CD4-positive, alpha-beta T cell treated with Interleukin-12 subunit alpha and Interleukin-12 subunit beta, for 1 hour (primary cell): ENCODE measurements around the gene NRXN3.
"Not testable (repeated sequence)": the region's sequence is repeated elsewhere in the genome, so short reads cannot be mapped to it uniquely, and the experiment has no call there.

Source experiments
- DNase-seq: peaks from one replicate; pipeline ENCODE4 v3.0.0-alpha.2; 2020

Gene NRXN3

DNA sequence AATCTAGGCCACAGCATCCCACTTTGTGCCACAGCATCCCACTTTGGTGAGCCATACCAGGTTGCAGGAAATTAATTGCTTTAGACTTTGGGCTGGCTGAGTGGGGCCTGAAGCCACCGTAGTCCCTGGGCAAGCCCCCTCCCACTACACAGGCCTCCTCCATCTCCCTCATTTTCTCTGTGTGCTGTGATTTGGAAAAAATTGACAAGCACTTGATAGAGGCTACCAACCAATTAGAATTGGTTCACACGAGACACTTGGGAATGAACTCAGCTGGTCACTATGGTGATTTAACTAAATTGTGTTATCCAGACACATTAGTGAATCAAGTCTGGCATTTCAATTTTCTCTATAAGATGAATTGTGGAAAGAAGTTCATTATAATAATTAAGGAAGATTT lies 1560.0 kb downstream of the NRXN3 start:
- DNase-seq, result no peak

DNA sequence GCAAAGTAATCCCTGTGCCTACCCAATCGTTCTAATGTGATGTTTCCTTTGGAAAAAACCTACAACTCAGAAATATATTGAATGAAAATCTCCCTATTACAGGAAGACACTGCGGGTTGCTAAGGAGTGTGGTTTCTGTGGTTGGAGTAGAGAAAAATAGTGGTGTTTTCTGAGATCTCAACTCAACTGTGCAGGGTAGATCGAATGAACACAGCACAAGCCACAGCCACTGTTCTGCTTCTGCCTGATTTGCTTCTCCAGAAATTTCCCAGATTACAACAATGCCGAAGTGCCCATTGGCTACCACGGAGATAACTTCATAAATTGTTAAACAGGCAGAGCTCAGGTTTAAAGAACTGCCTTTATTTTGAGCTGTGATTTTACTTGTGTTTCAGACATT lies 1560.8 kb downstream of the NRXN3 start:
- DNase-seq, result no peak

DNA sequence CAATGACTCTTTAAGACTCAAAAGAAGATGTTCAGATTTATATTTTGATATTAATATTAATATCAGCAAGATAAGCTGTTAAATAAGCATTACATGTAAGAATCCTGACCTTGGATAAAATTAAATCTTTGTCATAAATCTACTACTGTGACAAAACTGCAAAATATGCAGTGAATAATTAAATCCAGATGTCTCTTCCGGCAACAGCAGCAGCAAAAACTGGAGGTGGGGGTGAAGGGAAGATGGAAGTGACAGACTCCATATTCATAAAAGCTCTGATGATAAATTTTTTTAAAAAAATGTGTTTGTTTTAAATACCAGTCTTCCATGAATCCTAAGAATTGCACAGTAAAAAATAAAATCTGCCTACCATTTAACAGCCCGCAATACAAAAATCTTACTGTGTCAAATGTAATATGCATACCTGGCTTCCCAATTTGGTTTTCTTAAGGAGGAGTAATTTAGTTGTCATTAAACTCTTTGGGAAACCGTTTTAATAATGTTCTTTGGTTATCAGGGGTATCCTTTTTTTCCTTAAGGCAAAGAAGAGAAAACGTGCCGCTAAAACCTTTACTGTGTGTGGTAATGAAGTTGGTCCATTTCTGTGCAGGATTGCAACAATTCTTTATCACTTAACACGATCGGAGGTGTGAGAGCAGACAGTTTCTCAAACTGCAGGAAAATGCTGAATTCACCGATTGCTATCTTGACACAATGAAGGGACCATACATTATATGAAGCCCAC lies 1562.9 kb downstream of the NRXN3 start:
- no peak for DNase-seq

DNA sequence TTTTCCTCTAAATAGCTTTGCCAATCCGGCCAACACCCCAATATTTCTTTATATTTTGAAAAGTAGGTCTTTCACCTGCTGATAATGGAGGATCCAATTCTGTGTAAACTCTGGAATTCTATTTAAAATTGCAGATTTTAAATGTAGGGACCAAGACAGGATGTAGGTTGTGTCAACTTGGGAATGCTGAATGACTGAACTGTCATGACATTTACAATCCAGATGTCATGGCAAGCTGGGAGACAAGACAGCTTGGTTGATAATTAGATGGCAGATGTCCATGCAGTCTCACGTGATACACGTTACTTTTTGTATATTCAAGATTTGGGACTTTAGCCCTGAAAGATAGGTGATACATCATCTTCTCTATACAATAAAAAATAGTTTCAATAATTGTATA lies 1564.0 kb downstream of the NRXN3 start:
- no peak for DNase-seq

DNA sequence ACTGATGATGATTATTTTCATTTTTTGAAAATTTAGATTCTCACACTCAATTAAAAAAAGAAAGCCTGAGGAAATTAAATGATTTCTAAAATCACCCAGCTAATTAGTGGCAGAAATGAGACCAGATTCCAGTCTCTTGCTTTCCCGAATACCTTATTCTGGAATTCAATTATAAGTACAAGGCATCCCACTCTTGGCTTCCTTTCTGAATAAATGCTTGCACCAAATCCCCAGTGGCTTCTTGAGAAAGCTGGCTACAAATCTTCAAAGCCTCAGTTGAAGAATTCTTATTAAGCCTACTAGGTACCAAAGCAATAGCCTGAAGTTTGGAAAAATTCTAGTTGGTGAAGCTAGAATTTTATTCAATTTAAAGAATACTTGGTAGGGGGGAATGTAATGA lies 1564.5 kb downstream of the NRXN3 start:
- no peak for DNase-seq

DNA sequence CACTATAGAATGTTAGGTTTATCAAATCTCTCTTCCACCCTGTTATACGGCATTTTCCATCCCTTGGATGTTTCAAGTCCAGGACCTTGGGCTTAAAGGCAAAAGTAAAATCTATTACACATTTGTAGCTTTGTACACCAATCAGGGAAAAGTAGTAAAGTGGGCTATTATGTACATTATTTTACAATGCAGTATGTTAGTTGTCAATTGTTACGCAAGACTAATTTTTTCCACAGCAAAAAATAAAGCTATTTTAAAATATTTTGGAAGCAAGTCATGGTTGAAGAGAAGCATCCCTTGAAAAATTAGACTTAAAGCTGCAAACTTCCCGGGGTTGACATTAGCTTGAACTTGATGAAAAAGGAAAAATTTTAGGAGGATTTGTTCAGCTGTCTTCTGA lies 1564.9 kb downstream of the NRXN3 start:
- no peak for DNase-seq

DNA sequence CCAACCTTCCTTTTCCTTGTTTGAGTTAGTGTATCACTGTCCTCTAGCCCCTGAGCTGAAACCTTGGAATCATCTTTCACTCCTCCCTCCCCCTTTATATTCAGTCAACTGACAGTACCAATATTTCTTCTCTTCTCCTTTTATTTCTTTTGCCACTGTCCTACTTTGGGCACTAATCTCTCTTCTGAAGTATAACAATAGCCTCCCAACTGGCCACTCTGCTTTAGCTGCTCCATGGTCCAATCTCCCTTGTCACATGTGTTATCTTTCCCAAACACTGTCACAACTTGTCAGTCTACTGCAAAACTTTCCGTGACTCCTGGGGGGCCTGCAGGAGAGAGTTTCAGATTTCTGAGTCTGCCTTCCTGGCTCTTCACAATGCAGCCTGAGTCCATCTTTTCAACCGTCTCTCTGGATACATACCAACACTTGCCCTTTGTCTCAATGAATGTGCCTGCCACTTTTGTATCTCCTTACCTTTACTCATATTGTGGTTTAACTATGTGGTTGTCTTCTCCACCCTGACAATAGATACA lies 1570.0 kb downstream of the NRXN3 start:
- DNase-seq, result no peak

DNA sequence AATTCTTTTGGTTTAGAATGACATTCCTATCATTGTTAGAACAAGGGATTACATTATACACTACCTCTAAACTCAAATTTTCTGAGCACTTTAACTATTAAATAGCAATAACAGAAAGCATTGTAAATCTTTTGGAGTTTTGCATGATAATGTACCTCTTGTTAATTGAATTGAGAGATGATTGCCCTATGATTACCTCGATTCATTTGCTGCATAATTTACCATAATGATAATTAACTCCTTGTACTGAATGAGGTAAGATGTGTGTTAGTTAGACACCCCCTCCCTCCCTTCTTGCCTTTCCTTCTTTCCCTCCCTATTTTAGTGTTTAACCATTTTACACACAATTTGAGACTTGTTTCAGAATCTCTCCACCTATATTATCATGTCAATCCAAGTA lies 1572.0 kb downstream of the NRXN3 start:
- DNase-seq, result no peak

DNA sequence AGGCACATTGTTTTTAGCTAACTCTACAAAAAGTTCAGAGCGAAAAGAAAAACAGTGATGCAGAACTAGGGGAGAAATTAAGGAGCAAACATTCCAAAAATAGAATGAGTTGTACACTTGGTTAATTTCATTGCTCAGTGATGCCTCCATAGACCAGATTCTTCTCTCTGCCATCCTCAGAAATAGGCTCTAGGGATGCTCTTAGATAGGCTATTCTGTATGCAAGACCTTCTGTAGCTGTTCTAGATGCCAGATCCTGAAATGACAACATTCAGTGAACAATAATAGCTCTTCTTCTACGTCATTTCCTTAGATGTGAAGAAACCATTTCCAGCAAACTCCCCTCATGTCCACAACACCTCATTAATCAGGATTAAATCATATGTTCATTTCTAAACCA lies 1574.9 kb downstream of the NRXN3 start:
- no peak for DNase-seq

DNA sequence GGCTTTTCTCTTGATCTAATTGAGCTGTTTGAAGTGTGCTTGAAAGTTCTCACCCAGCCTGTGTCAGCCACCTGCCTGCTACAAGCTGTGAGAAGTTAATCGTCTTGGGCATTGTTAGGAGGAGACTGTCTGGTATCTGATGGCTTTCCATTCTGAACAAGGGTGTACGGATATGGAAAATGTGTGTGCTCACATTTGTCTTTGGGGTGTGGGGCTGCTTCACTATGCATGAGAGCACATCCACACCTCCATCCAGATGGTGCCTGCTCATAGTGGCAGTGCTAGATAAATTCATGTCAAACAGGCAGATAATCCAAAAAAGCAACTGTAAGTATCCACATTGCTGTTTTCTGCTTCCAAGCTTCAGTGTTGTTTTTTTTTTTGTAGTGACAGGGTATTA lies 1578.9 kb downstream of the NRXN3 start:
- no peak for DNase-seq

DNA sequence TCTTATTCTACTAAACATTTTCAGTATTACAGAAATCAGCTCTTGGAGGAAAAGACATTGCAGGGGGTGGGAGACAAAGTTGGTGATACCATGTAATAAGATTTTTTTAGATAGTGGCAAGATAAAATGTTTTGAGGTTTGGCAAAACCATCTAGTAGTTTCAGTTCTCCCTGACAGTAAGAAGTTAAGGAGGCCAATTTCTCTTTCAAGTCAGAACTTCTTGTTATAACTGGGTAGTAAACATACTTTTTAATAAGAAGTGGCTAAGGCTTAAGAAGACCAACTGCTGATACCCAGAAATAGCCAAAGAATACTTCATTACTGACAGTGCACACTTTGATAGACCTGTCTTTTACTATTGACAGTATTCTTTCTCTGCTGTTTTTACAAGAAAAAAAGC lies 1588.8 kb downstream of the NRXN3 start:
- no peak for DNase-seq

DNA sequence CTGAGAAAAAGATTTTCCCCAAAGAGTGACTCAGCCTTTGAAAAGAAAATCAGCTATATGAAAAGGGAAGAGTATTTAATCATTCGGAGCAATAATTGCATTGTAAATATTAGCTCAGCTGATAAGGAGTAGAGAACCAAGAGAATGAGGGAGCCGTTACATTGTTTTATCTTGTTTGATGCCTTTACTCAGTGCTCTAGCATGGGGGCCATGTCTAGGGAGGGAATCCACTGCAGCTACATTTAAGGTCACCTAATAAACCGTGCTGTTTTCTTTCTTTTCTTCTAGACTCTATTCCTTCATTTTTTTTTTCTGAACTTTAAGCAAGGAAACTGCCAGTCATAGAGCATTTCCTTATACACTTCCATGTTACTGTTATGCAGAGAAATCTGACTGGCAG lies 1594.2 kb downstream of the NRXN3 start:
- DNase-seq, result no peak

DNA sequence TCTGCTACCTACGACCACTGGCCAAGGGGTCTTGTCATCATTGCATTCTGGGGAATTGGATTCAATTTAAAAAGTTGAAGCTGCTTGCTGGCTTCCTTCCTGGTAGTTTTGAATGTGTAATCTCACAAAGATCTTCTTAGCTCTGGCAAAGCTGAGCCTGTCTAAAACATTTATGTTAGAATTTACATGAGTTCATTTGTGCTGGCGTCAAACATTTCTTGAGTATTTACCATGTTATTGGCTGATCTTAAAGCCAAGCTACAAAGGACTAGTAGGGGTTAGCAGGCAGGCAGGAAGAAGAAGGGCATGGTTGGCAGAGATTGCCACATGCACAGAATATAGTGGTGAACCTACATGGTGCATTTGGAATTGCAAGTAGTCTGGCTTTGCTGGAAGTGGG lies 1596.3 kb downstream of the NRXN3 start:
- DNase-seq, result no peak

DNA sequence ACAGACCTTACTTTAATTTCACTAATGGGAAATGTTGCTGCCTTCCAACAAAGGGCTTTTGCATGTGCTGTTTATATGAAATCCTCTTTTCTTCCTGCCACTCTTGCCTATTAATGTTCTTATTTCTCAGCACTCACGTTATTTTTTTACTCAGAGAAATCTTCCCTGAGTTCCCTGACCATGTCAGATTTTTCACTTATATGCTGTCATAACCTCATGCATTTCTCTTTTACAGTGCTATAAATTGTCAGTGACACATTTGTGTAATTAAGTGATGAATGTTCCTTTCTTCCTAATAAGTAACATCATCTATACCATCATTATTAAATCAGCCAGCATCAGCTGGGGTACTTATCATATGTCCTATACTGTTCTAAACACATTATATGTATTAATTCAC lies 1597.1 kb downstream of the NRXN3 start:
- no peak for DNase-seq

DNA sequence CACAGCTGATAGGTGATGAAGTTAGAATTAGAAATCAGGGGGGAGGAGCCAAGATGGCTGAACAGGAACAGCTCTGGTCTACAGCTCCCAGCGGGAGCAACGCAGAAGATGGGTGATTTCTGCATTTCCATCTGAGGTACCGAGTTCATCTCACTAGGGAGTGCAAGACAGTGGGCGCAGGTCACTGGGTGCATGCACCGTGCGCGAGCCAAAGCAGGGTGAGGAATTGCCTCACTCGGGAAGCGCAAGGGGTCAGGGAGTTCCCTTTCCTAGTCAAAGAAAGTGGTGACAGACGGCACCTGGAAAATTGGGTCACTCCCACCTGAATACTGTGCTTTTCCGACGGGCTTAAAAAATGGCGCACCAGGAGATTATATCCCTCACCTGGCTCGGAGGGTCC lies 1597.5 kb downstream of the NRXN3 start:
- DNase-seq, result not testable (repeated sequence)

DNA sequence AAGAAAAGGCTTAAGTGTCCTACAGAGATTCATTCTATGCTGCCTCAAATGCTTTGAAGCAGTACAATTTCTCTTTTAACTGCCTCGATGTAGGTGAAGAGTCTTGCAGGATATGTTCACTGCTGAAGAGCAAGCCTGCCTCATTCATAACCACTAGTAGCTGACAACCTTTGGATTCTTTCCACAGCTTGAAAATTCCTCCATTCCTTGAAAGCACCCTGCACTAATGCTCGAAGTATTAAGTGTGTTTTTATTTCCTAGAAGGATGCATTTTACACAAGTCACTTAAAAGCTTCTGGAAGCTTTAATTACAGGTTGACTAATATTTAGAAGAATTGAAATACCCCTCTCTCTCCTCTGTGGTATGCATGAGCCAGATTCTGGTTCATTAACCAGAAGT lies 1611.7 kb downstream of the NRXN3 start:
- no peak for DNase-seq

DNA sequence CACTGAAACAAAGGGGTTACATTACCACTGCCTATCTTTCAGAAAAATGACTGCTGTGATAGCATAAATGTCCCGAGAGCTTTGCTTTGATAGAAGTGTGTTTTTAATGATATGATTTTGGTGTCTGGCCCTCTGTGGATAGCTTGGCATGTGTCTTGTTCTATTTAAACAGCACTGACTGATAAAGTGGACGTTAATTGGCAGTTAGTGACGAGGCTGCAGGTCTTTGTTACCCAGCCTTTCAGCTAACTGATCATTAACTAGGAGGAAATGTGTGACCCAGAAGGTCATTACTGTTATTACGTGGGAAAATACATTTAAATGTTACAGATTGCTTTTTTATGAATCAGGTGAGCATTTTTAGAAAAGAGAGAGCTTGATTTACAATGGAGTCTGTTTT lies 1612.9 kb downstream of the NRXN3 start:
- DNase-seq, result no peak

DNA sequence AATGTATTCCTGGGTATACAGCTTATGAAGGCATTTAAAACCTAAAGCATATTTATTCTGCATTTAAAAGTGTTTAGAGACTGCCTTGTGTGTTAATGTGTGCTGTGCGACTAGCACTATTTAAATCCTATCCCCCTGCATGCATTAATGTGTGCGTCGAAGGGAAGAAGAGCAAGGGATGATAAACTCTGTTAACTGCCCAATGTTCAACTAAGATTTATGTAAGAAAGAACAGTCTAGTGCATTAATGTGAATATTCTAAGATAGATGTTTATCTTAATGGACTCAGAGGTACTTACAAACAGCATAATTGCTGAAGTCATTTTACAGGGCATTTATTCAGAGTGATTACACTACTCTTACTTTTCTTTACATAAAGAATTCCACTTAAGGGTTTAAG lies 1616.3 kb downstream of the NRXN3 start:
- DNase-seq, result no peak

DNA sequence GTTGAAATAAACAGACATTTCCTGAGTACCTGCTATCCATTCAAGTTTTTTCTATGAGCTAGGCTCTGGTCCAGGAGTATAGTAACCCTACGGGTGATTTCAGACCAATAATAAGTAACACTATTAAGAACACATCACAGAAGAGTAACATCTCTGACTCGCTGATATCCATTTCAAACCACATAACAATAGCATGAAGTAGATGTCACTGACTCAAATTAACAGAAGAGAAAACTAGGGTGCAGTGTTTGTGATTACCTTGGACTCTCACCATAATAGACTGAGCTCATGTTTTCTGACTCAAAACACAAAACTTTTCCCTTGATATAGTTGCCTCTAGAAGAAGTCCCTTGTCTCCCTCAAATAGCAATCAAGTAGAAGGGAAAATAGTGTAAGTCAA lies 1618.2 kb downstream of the NRXN3 start:
- DNase-seq, result no peak

DNA sequence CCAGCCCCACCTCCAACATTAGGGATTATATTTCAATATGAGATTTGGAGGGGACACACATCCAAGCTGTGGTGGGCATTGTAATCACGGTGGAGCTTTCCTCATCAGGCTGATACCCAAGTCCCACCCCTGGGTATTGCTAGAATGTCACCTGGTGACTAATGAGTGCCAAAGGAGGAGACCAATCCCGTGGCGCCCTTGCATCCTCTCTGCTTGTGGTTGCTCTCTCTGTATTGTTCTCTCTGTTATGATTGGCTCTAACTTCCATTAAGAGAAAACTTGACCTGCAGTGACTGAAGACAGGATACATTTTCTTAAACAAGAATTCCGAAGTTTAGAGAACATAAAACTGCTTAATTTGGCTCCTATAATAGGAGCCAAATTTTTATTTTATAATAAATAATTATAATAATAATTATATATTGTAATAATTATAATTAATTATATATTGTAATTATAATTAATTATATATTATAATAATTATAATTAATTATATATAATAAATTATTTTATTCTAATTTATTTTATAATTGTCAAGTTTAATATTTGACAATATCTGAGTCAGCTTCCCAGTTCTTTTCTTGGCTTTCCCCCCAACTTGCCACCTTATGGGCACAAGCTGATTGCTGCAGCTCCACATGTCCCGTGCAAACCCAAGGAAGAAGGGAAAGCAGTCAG lies 1621.0 kb downstream of the NRXN3 start:
- no peak for DNase-seq

DNA sequence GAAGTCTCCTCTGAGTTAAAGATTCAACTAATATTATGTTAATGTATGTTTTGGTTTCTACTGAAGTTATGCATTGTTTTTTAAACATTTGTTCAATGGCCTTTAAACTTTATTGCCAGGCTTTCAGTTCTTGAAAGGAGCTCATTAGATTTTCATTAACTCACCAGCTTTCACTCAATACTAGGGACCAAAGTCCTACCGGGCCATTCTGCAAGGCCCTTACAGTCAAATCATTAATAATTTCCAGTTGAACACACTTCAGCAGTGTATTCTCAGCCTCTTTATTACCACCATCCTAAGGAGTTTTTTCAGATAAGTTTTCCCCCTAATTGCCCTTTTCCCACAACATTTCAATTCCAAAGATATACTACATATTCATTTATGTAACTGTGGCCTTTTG lies 1631.9 kb downstream of the NRXN3 start:
- no peak for DNase-seq

DNA sequence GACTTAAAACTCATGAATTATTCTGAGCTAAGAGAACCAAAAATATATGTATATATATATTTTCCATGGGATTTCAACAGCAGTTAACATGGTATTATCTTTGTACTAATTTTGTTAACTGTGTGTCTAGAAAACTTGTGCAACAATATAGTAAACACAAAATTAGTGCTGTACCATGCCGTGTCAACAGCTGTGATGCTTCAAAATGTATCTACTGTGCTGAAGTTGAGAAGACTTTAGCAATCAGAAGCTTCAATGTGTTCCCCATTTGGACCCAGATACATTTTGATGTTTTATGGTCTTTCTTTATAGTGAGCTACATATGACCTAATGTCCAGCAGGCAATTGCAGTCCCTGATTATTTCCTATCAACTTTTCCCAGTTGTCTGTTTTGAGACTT lies 1635.5 kb downstream of the NRXN3 start:
- no peak for DNase-seq

DNA sequence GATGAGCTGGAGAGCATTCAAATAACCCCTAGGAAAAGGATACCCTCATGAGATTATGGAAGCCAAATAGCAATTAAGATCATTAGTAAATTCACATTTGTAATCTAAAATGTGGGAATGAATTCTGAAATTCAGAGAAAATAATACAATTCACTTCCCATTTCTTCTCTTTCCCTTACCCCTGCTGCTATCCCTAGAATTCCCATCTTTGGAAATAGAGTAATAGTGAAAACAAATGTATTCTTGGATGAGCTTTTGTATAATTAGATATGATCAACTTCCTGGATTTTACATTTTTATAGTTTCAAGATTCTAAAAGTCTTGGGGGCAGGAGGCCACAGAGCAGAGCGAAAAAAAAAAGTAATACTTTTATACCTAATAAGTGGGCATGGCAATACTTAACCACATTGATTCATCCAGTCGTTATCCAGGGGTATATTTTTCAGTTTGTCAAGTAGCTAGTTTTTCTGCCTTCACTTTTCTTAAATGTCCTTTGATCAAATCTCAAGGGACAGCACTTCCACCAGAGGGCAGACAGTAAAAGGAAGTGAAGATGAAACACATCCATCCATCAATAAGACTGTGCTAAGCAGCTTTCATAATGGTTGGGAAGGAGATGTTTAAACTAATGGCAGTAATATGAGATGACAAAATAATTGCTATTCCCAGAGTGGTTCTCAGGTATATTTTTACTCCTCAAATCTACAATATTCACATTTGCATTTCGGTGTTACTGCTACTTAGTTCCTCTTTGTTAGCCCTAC lies 1639.9 kb downstream of the NRXN3 start:
- no peak for DNase-seq
